Forelimb muscle (tissue), 1 donor: ENCODE measurements around the gene KMO. TPM values are rescaled to one million over a fixed set of nuclear protein-coding genes. Genes with fewer than 3 reads are reported as not detected.

ENCODE experiments used
- DNase-seq: peaks from one replicate; pipeline ENCODE4 v3.0.0-alpha.2; 2013; ENCODE audit warnings: low read depth
- polyA plus RNA-seq: library from polyadenylated mRNA; unstranded; fragments of 120-200 nt; gene quantifications from one replicate; pipeline ENCODE4 v1.2.1, GENCODE V29; 2013; ENCODE audit not compliant: insufficient read length

The KMO gene
- polyA plus RNA-seq, 1 donor, result 0.08 TPM

DNA sequence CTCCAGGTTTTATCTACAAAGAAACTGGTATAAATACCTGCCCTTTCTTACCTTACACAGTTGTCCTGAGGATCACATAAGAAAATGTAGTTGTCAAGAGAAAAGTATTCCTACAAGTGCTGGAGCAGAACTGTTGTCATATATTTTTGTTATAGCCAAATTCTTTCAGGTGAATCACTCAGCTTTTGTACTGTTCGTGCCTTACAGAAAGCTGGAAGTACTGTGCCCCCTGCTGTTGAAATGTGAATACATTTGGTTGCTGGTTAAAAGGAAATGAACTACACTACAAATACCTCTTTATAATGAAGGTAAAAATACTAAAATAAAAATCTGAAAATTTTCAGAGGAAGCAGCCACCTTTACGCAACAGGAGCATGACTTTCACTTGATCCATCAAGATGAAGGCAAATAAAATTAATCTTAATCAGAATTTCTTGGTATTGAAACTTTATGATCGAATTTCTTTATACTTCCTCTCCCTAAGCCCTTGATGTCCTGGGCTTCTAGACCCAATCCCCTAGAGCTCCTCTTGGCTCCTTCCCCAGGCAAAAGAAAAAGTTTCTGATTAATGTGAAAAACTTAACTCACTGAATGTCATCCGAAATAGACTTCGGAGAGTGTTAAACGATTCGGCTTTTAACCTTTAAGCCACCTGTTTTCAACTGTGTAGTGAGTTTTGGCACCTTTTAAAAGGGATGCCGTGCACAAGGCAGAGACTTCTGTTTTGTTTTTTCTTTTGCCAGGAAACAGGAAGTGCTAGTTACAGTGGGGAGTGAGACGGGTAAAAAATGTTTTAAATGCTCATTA, 95.5 kb downstream of the KMO start:
- no peak for DNase-seq

DNA sequence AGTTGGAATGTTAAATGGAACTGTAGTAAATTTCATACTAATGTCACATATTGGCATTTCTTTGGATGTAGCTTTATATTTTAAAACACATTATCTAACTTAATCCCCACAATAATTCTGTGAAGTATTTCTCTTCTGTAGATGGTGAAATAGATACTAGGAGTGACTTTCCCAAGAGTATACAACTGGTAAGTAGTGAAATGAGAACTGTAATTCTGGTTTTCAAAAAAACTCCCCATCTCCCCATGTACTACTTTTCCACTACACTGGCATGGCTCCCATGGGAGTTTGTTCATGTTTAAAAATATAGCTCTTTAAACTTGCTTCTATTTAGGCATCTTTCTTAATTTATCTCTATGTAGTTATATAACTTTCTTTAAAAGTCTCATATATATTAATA, 97.8 kb downstream of the KMO start:
- DNase-seq, result no peak

DNA sequence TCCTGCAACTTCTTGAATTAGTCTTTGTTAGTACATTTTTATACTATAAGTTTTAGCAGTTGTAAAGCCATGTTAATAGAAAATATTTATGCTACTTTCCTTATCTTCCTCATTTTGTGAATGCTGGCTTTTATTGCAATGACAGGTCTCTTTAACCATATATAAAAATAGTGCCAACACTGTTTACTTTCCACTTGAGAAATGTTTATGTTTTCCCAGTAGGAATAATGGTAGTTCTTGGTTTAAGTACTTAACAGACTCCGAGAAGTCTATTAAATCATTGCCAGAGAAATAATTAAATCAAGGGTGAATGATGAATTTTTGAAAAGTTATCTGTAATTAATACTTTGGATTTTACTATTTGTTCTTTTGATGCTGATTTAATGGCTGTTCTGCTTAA, 98.3 kb downstream of the KMO start:
- DNase-seq, result no peak

DNA sequence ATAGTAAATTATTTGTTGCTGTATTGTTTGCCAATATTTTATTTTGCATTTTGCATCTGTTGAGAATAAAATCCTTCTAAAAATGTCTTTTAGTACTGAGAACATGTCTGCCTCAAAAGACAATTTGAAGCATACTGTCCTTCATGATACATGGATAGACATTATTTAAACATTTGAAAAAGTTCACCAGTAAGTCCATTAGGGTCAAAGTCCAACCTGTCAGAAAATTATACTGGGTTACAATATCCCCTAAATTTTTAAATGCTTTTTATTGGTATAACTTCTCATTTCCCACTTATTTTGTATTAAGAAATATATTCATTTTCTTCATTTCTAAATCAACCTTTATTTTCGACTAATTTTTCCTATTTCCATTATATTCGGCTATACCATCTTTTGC, 98.7 kb downstream of the KMO start:
- no peak for DNase-seq

DNA sequence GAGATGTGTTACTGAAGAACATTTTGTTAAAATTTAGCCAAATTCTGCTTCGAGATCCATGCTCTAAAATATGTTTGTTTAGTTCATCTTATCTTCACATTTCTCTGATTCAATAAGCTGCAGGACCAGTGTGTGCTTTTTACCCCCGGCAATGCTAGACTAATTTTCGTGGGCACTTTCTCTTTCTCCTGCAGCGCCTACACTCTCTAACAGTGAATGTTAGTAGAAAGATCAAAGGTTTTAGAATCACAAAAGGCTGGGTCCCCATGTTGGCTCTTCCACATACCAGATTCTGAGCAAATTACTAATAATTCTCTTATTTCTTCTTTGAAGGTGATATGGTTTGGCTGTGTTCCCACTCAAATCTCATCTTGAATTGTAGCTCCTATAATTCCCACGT, 99.5 kb downstream of the KMO start:
- no peak for DNase-seq

DNA sequence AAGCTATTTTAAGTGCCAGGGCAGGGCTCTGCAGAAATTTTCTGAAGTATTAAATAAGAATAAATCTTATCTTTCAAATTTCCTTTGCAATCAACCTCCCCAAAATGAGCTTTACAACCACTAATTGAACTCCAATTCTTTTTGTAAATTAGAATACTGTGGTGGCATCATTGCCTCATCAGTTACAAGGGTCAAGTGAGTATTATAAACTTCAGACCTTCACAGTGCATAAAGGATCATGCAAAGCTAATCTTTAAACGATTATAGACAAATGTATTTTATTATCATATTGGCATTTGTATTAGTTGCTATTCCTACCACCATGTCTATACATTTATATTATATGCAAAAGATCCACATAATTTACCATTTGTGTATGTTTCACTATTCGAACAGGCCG, 100.8 kb downstream of the KMO start:
- no peak for DNase-seq

DNA sequence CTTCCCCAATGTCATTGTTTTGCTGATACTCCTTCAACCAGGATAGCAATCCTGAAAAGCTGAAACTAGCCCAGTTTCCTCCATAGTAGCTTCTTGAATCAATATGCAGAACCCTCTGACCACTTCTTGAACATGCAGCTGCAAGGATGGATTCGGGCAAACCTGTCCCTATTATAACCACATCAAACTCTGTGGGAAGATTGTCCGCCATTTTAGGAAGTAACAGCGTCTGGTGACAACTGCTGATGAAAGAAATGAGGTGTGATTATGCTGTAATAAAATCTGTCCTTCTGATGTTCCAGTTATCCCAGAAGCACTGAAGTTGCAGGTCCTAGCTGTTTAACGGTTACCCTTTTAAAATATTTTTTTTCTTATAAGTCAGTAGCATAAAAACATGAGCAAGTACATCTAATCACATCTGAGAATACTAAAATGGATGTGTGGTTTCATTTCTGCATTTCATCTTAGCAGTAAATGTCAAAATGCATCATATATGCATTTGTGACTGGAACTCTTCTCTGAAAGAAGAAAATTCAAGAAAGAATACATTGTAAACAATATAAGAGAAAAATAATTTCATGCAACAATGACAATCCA, 103.5 kb downstream of the KMO start:
- no peak for DNase-seq

DNA sequence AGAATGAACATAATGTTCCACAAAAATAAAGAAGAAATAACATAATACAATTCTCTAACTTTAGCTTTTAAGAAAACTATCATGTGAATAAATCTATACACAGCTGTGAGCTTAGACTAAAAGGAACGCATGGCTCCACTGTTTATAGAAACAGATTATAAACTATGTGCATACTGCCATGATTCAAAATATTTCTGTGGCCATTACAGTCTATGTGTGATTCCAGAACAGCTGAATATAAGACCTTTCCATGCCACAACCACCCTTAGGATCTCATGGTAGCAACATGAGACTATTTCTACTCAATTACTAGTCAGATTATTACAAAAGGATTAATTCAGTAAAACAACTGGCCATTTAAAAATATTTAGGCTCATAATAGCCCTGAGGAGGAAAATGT, 104.1 kb downstream of the KMO start:
- DNase-seq, result no peak

DNA sequence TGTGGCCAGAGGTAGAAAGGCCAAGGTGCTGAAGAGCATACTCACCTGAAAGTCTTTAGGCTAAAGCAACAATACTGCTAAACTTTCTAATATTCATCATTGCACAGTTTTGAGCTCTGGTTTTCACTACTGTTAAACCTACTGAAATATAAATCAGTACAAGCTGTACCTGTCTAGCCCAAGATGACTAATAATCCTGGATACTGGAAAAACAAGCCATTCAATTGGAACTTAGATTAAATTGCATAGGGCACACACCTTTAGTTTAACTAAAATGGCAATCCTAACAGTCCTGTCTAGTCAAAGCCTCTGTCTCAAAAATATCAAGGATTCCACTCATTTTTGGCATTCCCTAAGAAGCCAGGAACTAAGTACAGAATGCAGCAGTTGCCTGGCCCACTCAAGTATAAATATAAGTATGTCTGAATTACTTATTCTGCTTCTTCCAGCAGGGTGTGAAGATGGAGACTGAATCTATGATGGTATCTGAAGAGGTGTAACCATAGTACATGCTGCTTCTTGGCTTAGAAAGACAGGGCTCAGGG, 104.9 kb downstream of the KMO start:
- no peak for DNase-seq

DNA sequence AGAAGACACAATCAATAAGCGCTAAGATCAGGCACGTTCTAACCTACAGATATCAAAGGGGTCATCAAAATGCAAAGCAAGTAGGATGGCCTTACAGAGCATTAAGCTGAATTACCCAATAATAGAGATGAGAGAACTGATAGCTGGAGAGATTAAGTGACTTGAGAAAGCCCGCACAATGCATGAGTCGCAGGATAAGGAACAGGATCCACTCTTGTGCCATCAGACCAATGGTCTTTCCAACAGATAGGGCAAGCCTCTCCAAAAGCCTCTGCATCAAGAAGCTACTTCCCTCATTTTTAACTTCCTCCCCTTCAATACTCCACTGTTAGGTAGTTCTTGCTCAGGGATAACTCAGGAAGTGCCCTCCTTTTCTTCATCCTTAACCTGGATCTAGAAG, 105.4 kb downstream of the KMO start:
- DNase-seq, result no peak

DNA sequence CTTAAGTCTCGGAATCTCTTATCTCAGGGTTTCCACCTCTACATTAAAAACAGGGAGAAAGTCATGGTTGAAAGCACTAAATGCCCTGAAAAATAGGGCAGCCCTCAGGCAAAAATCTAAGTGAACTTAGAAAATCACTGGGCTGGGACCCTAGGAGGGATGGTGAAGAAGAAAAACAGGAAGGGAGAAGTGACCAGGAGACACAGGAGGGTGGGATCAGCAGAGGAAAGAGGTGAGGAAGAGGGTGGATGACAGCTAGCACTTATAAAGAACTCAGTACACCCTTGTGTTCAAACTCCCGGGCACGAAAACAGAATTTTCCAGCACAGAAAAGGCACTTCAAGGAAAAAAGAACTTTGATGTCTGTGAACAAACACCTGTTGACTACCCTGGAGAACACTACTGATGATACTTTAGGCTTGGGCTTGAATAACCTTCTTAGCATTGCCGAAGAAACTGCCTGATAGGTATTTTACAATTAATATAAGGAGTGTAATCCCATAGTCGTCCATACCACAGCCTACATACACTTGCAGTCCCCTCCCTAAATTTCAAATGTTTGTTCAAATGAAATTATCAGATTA, 106.0 kb downstream of the KMO start:
- DNase-seq, result no peak

DNA sequence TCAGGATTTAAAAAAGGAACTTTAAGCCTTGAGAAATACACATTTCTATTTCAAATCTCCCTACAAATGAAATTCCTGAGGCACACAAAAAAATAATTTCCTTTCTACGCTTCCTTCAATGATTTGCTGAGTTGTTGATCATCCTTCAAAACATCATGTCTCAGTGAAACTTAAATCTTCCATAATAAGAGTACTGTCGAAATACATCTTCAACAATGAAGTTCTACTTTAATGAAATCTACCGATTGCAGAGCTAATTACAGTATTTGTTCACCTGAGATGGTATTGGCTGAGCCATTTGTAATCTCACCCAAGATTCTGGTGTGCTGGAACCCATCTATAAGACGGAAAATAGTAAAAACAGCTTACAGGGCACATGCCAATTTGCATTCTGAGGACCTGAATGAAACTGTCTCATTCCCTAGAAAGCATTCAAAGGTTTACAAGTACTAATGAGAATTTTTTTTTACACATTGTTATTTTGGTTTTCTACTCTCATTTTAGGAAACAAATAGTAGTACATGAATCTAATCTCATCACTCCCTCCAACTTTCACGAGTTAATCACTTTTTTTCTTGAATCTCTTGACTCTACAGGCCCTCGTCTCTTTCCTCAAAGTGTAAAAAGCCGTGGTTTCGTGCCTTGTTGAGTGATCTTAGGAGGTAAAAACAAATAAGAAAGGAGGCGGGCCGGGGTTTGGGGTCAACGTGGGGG, 106.9 kb downstream of the KMO start:
- no peak for DNase-seq

DNA sequence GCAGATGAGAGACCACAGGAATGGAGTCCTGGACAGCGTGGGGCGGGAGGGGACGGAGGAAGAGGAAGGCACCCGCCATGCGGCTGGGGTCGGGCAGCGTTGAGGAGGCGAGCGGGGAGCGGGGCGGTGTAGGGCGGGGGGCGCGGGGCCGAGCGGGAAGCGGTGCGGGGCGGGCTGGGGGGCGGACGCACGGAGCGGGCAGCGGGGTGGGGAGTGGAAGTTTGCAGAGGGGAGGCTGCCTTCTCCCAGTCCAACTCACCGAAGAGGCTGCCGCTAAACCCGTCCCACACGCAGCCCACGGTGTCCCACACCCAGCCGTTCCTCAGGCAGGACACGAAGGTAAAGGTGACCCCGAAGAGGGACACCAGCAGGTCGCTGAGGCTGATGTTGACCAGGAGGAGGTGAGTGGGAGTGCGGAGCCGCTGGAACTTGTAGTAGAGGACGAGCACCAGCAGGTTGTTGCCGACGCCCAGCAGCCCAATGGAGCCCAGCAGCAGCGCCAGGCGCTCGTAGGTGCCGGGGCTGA, 107.5 kb downstream of the KMO start:
- DNase-seq, result no peak

DNA sequence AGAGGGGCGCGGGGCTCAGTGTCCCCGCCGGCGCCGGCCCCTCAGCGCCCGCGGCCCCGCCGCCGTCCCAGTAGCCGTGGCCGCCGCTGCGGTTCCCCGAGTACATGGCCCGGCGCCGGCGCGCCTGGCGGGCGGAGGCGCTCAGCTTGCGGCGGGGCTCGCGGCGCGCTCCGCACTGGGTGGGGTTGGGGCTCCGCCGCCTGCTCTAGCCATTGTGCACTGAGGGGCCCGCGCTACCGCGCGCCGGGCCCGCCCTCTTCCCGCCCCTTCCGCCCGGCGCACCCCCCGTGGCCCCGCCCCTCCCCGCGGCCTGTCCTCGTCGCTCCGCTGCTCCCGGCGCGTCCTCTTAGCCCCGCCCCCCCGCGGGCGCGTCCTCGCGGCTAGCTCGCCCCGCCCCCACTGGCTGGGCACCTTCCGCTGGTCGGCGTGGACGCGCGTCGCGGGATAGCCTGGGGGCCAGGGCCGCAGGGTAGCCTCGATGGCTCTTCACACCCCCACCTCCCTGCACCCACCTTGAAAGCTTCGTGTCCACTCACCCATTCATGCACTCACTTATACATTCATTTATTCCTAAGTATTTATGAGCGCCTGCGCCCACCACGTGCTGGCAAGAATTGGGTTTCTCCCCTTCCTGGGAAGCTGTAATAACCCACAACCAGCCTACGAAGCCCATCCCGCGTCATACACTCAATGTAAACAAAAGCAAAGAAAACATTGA, 108.1 kb downstream of the KMO start, which contains the start of the genes CHML and OPN3:
Gene CHML (minus strand): TSS at position 221 of the 718 bp plus-strand sequence. CDS start 4,603 bp downstream, outside the sequence.
Gene OPN3 (minus strand): TSS at position 221 of the 718 bp plus-strand sequence. CDS start 115 bp downstream, at position 106.
- DNase-seq, result peak; percentile 59

DNA sequence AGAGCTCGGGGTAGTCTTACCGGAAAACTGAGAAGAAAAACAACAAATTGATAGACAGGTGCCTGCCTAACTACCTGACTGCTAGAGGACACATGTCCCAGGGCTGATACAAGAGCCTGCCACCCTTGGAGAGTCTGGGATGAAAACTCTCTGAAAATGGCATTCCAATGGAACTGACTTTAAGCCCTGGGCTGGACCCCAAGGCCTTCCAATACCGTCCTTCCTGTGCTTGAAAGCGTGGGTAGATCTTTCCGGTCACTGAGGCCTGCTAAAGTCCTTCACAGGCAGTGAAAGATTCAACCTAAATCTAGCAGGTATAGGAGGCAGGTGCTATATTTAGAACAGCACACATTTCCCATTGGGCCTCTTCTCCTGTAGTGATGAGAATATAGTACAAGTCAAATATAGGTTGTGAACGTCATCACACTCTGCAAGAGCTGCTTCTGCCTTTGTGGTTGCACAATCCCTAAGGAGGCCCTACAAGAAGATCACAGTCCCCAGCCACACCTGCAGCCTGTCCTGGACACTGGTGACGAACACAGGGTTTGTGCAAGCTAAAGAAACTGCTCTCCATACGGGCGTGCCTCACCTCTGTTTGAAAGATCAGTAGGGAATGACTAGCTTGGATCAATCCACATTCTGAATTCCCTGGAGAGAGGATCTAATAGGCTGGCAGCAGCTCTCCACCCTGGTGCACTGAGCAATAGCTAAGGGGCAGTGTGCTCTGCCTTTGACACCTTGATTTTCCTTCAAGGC, 108.9 kb downstream of the KMO start:
- no peak for DNase-seq

DNA sequence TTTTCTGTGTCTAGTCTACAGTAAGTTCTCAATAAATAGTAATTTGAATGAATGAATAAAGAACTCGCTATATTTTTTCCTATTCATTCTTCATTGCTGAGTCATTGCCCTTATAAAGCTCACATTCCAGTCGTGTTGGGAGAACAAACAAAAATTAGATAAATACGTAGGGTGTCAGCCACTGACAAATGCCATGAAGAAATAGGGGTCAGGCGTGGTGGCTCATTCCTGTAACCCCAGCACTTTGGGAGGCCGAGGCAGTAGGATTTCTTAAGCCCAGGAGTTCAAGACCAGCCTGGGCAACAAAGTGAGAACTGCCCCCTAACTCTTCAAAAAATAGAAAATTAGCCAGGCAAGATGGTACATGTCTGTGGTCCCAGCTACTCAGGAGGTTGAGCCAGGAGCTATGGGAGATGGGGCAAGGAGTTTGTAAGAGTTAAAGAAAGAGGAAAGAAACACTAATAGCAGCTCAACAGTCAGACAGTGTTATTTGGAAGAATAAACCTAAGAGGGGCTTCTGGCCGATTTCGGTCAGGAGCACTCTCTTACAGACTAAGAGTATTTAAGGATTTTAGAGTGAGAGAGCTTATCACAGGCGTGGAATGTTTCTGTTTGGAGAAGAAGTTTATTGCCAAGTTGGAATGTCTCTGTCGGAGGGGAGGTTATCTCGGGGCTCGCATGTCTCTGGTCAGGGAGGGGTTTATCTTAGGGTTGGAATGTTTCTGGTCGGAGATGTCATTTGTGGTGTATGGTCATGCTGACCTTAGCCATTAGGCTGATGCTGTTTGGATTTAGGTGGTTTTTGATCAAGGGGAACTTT, 109.8 kb downstream of the KMO start:
- DNase-seq, result no peak

DNA sequence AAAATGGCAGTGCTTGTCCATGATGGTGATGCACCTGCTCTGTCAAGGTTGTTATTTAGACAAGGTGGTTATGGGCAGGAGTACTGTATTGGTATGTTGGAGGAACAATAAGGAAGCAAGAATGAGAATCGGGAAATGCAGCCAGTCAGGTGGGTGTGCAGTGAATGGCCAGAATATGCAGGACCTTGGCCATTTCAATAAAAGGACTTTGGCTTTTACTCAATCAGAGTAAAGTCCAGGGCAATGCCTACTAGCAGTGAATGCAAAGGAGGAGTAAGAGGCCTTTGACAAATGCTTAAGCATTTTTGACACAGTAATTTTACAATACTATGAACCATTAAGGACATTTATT, 110.4 kb downstream of the KMO start:
- no peak for DNase-seq

DNA sequence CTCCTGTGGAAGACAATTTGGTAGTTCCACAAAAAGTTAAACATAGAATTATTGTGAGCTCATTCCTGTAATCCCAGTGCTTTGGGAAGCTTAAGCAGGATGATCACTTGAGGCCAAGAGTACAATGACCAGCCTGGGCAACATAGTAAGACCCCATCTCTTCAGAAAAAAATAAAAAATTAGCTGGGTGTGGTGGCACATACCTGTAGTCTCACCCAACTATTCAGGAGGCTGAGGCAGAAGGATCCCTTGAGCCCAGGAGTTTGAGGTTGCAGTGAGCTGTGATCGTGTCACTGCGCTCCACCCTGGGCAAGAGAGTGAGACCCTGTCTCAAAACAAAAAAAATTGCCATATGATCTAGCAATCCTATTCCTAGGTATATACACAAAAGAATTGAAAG, 112.1 kb downstream of the KMO start:
- DNase-seq, result no peak

DNA sequence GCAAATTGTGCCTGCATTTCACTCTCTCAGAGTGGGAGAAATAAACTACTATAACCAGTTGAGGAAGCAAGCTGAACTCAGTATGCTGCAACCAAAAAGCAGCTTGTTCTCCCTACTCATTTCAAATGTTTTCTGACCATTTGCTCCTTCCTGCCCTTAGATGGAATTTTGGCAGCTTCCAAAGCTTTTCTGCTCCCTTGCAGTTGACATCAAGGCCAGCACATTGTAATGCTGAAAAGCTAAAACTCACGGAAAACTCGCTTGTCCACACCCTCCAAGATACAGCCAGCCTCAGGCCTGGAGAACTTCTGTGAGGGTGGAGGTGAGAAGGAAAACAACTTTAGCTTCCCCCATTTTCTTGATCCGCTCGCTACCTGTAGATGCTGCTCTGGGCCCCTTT, 113.0 kb downstream of the KMO start:
- DNase-seq, result no peak
